Upper lobe of left lung (tissue), 4 donors: ENCODE results near the gene LAMA2.

ENCODE experiments used
- EP300 ChIP-seq, 4 donors: sonication (generic); formaldehyde crosslinking; IDR thresholded peaks; one replicate each; pipeline ENCODE4 v1.5.1; 2017; ENCODE audit warnings: antibody characterized with exemption in 4 of 4, control low read depth in 2 of 4
- POLR2A ChIP-seq, 4 donors: fragments of 450-650 bp; IDR thresholded peaks; one replicate each; pipeline ENCODE4 v1.5.1; 2016 to 2017; ENCODE audit warnings: antibody characterized with exemption in 4 of 4, mild to moderate bottlenecking in 2 of 4
- POLR2AphosphoS5 ChIP-seq, 2 donors: sonication (generic); formaldehyde crosslinking; IDR thresholded peaks; one replicate each; pipeline ENCODE4 v1.5.1; 2017; ENCODE audit warnings: antibody characterized with exemption in 2 of 2
- TF ChIP-seq, protein P1 (sequence below), 6 experiments: fragments of 450-650 bp in 4 of 6; fragments of 200-600 bp in 2 of 6; sonication (generic) in 2 of 6; IDR thresholded peaks; one replicate each; pipeline ENCODE4 v1.5.1; 2016 to 2019; ENCODE audit warnings: antibody characterized with exemption in 6 of 6

DNA sequence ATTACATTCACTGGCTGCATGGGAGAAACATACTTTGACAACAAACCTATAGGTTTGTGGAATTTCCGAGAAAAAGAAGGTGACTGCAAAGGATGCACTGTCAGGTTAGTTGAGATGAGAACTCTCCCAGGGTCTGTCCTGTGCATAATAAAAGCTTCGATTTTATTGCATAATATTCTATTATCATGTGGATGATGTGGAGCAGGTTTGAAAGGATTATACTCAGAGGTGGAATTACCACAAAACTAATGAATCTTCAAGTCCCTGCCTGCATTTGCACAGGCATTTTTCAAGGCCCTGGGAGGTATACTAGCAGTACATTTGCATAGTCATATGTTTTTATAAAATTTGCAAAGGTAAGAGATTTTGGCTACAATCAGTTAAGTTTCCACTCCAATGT lies 577.3 kb downstream of the LAMA2 start:
- TF ChIP-seq, protein P1, sequence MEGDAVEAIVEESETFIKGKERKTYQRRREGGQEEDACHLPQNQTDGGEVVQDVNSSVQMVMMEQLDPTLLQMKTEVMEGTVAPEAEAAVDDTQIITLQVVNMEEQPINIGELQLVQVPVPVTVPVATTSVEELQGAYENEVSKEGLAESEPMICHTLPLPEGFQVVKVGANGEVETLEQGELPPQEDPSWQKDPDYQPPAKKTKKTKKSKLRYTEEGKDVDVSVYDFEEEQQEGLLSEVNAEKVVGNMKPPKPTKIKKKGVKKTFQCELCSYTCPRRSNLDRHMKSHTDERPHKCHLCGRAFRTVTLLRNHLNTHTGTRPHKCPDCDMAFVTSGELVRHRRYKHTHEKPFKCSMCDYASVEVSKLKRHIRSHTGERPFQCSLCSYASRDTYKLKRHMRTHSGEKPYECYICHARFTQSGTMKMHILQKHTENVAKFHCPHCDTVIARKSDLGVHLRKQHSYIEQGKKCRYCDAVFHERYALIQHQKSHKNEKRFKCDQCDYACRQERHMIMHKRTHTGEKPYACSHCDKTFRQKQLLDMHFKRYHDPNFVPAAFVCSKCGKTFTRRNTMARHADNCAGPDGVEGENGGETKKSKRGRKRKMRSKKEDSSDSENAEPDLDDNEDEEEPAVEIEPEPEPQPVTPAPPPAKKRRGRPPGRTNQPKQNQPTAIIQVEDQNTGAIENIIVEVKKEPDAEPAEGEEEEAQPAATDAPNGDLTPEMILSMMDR (IDR thresholded peaks at IDR 0.05): no peak
- TF ChIP-seq POLR2A (IDR thresholded peaks at IDR 0.05): no peak
- no peak for TF ChIP-seq EP300 (IDR thresholded peaks at IDR 0.05)
- no peak for TF ChIP-seq POLR2AphosphoS5 (IDR thresholded peaks at IDR 0.05)
